GM12878 (cell line): ENCODE data around the gene SOX6.

Experiments used
- CEBPB ChIP-seq, 2 experiments: fragments of 150-350 bp in 1 of 2; IDR thresholded peaks; 2 replicates each; pipeline ENCODE4 v1.6.1; 2012 to 2014; ENCODE audit warnings: low read depth in 2 of 2, low read length in 2 of 2, borderline replicate concordance in 1 of 2, inconsistent platforms in 1 of 2
- CREM ChIP-seq: IDR thresholded peaks from 2 replicates; pipeline ENCODE4 v1.6.1; 2014; ENCODE audit warnings: antibody characterized with exemption, low read depth
- CTCF ChIP-seq, 3 experiments: IDR thresholded peaks in 2 of 3; conservative IDR thresholded peaks in 1 of 3; 2 replicates each; pipeline ENCODE4 v1.5.1; 2011; ENCODE audit warnings: low read depth in 3 of 3, low read length in 3 of 3, mild to moderate bottlenecking in 3 of 3, control low read depth in 2 of 3, moderate library complexity in 2 of 3, inconsistent platforms in 1 of 3, mixed read lengths in 1 of 3; ENCODE audit not compliant: control insufficient read depth in 2 of 3, insufficient read depth in 1 of 3; ENCODE audit errors: extremely low read depth in 1 of 3
- GABPA ChIP-seq: IDR thresholded peaks from 2 replicates; pipeline ENCODE4 v1.6.1; 2014; ENCODE audit warnings: antibody characterized with exemption, low read depth, mild to moderate bottlenecking, inconsistent platforms
- JUND ChIP-seq: IDR thresholded peaks from 2 replicates; pipeline ENCODE4 v1.6.1; 2012; ENCODE audit warnings: low read depth, mild to moderate bottlenecking, low read length, improper control_type of control experiment, moderate library complexity
- POLR2A ChIP-seq: IDR thresholded peaks from 2 replicates; pipeline ENCODE4 v1.6.1; 2011; ENCODE audit warnings: low read depth, mild to moderate bottlenecking, low read length
- TBL1XR1 ChIP-seq: IDR thresholded peaks from 2 replicates; pipeline ENCODE4 v1.6.1; 2012; ENCODE audit warnings: low read depth, low read length, improper control_type of control experiment
- ZNF274 ChIP-seq: IDR thresholded peaks from one replicate; pipeline ENCODE4 v1.8.0; 2011; ENCODE audit not compliant: insufficient read length, insufficient read depth

GRCh38 chr11:16279524-16279923 lies 76.8 kb downstream of the SOX6 start:
- TF ChIP-seq POLR2A: no peak
- no peak for TF ChIP-seq CTCF (IDR thresholded peaks at IDR 0.05 in 2 of 3, conservative IDR thresholded peaks at IDR 0.05 in 1 of 3; ENCODE audit: control insufficient read depth in 2 of 3, extremely low read depth in 1 of 3, insufficient read depth in 1 of 3, low read depth in 3 of 3, low read length in 3 of 3)
- TF ChIP-seq TBL1XR1: no peak
- TF ChIP-seq ZNF274: no peak
- no peak for TF ChIP-seq CEBPB (IDR thresholded peaks at IDR 0.05; ENCODE audit: borderline replicate concordance in 1 of 2, low read depth in 2 of 2, low read length in 2 of 2)
- no peak for TF ChIP-seq GABPA
- no peak for TF ChIP-seq CREM
- no peak for TF ChIP-seq JUND
